ENCODE measurements around the gene WDR3.
"Not testable (repeated sequence)": the region's sequence is repeated elsewhere in the genome, so short reads cannot be mapped to it uniquely, and the experiment has no call there.

WDR3 gene

DNA sequence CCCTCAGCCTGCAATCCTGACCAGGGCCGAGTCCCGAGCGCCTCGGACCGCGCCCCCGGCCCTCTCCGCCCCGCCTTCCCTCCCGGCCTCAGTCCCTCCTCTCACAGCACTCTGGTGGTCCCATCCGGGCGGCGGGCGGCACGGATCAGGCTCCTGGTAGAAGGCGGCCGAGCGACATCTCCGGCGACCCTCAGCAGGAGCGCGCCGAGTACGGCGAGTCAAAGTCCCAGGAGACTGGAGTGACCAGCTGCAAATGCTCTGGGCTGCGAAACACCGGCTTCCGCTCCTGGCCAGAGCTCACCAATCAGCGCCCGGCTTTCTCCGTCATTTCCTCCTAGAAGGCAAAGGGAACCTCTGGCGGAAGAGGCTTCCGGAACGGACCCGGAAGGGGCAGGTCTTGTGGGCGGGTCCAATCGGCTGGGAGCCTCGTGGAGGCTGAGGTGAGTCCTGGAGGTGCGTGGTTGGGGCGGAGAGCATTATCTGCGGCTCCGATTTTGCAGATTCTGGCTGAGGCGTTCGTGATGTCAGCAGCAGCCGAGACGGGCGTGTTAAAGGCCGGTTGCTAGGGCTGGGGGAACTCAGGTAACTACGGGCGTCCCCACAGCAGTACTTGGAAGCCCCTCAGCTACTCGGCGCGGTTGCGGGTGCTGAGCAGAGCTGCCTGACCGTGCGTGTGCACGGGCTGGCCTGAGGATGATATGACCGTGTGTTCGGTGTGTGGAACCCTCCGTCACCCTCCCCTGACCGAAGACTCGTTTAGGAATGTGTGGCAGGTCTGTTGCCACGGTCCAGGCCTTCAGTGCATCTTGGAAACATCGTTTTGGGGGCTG is at the start of gene WDR3, which contains the start of gene GDAP2:
WDR3 (plus strand) TSS at position 397 of the 830 bp plus-strand sequence. CDS start 3,581 bp downstream, outside the sequence.
GDAP2 (minus strand) TSS at position 279 of the 830 bp plus-strand sequence. CDS start 9,264 bp downstream, outside the sequence.
- DNase-seq: peak; percentile 95

DNA sequence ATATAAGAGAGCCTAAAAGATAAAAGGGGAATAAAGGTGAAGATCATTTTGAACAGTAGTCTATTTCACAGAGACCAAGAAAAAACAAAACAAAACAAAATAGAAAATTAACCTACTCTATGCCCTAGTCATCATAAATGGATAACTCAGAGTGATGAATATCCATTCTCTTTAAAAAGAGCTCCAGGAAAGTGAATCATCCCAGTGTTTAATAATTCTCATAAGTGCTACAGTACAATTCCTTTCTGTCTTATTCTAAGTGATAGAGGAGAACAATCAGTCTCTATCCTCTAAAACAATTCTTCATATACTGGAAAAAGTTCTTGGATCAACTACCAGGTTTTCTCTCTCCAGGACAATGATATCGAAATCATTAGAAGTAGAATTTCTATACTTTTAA is 45.9 kb upstream of the WDR3 start:
- no peak for DNase-seq

DNA sequence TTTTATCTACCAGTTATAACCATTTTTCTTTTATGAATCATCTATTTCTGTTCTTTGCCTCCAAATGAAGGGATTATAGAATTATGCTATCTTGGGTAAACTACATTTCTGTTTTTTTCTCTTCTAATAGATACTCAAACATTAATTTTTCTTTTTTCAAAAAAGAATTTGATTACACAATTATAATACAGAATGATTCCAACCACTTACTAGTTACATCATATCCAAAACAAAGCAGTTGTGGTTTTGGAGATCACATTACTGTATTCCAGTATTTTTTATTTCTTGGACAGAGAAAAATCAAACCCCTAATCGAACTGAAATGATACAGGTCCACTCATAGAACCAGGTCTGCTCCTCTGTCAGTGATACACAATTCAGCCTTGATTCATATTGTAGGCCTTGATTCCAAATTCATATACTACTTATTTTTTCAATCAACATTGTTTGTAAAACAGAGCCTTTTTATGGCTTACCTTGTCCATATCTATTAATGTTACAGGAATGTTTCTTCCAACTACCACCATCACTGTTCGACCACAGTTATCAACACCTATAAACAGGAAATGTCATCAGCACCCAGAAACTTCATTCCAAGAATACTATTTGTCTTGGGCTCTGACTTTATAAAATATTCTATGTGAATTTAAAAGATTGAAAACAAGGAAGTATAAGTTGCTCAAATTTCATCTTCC is 43.3 kb upstream of the WDR3 start:
- no peak for DNase-seq

DNA sequence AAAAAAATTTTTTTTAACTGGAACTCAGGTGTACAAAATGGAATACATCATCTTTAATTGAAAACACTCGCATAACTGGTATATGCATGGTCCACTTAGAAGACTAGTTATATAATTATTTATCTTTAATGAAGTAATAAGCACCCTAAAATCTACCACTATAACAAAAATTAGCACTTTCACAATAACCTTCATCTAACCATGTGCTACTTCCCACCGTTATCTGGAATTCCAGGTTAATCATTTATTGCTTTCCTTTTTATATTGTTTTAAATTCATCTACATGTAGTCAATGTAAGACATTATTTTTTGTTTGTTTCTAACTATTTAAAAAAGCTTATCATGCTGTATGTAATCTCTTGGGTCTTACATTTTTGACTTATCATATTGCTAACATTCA is 39.1 kb upstream of the WDR3 start:
- DNase-seq: no peak

DNA sequence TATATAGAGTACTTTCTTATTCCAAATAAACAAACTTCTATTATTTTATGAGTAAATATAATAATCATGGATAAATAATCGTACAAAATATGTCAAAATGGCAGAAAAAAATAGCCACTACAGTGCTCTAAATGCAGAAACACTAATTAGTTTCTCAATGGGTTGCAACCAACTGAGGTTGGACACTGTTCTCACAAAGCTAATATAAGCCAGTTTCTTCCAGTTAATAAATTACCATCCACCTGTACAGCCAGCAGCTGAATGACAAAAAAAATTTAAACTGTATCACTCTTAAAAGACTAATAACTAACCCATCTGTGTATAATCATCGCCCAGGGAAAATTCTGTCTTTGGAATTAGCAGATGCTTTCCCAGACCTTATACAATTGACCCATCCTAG is 37.0 kb upstream of the WDR3 start:
- no peak for DNase-seq

DNA sequence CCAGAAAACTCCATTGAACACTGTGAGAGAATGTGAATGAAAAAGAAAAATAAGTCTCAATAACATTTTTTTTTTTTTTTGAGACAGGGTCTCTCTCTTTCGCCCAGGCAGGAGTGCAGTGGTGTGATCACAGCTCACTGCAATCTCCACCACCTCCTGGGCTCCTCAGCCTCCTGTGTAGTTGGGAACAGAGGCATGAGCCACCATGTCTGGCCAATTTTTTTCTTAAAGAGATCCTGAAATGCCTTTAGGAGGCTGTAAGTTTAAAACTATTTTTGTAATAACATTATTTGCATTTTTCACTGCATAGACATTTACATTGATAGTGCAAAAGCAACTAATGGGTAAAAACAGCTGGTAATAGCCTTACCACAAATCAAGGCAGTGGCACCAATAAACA is 35.5 kb upstream of the WDR3 start:
- DNase-seq: no peak

DNA sequence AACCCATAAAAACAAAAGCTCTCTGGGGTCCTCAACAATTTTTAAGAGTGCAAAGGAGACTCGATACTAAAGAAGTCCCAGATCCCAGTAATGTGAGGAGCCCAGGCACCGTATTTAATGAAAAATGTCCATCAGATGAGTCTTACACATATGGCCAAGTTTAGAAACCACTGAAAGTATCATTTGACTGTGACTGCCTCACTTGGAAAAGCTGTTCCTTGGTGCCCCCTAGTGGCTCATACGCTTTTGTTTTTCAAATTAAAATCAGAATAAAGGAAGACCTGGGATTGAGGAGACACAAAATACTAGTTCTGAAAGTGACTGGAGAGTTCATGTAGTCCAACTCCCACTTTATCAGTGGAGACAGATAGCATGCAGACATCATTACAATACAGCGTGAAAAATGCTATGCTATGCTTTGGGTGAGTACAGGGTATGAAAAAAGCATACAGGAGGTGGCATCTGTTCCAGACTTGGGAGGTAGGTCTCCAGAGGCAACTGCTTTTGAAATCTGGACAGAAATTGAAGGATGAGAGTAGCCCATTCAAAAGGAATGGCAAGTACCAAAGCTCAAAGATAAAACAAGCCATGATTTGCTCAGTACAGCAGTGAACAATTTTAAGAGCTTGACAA is 33.9 kb upstream of the WDR3 start:
- DNase-seq: peak; percentile 57

DNA sequence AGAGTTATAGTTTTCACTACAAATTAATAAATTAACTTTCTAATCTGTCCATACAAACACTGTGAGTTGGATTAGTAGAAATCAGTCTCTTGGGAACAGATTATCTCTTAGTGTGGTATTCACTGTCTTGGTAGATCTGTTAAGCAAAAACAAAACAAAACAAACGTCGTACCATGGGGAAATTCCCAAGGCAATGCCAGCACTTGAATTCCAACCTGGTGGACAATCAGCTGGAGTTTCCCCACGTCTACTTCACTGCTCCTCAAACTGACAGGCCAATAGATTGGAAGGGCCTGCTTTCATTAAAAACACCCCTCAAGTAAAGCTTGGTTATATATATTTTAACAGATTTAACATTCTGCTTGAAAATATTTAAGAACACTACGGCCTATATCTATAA is 32.0 kb upstream of the WDR3 start:
- DNase-seq: no peak

DNA sequence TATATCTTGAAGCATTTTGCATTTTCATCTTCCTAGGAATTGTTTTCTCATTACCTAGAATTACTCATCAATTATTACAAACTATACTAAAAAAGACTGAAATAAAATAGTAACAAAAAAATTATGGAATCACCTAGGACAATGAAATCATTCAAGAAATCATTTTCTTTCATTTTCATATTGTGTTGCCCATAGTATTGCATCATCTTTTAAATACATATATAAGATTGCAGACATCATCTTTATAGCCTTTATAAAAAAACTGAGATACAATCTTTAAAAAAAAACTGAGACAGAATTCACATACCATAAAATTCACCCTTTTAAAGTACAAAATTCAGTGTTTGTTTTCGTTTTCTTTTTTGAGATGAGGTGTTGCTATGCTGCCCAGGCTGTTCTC is 29.7 kb upstream of the WDR3 start:
- DNase-seq: no peak

DNA sequence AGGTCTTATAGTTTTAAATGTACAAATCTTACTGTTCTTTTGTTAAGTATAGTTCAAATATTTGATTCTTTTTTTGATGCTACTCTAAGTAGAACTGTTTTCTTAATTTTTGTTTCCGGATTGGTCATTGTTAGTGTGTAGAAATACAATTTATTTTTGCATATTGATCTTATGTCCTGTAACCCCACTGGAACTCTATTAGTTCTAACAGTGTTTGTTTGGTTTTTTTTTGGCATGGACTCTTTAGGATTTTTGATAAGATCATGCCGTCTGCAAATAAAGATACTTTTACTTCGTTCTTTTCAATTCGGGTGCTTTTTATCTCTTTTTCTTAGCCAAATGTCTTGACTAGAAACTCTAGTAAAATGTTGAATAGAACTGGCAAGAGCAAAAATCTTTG is 26.6 kb upstream of the WDR3 start:
- DNase-seq: no peak

DNA sequence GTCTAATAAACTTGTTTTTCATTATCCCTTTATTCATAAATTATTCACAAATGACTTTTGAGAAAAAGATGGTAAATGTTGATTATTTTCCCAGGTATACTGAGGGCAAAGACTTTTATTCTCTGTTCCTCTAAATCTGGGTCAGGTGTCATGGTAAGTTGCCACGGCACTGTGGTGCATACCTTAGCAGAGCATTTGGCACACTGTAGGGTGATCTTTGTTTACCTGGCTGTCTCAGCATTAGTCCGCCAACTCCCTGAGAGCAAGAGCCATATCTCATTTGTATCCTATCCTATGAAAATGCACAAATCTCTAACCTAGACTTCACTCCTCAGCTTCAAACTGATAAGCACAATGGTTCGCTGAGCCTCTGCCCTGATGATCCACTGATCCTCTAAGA is 25.1 kb upstream of the WDR3 start:
- no peak for DNase-seq

DNA sequence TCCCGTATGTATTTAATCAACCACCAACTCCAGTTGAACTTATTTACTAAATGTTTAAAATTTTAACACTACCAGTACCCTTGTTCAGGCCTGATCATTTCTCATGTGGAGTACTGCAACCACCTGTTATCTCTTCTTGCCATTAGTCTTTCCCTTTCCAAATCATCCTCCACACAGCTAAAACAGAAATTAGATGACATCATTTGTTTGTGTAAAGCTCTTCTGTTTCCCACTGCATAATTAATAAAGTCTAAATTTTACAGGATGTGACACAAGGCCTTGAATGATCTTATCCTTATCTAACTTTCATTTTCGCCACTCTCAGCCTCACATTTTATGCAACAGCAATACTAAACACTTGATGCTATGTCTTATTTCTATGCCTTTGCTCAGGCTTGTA is 24.5 kb upstream of the WDR3 start:
- DNase-seq: no peak

DNA sequence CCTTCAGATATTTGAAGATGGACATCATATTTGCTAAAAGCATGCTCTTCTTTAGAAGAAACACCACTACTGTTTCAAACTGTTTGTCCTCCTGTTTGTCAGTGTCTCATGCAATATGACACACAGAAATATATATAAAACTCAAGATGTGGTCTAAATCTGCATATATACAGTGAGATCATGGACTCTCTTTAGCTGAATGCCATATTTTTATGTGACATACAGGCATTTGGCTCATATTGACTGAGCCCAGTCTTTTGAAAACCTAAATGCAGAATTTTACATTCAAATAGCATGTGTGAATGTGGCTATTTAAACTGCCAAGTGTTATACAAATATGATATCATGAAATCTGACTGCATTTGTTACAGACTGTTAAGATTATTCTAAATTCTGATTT is 18.5 kb upstream of the WDR3 start:
- DNase-seq: no peak

DNA sequence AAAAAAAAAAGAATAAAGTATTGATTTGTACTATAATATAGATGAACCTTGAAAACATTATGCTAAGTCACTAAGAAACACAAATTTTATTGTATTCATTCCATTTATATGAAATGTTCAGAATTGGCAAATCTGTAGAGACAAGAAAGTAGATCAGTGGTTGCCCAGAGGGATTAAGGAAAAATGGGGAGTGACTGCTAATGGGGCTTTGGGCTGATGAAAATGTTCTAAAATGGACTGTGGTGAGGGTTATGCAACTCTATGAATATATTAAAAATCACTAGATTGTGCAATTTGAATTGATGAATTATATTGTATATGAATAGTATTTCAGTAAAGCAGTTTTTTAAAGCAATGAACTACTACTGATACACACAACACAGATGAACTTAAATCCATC is 10.2 kb upstream of the WDR3 start:
- DNase-seq: no peak

DNA sequence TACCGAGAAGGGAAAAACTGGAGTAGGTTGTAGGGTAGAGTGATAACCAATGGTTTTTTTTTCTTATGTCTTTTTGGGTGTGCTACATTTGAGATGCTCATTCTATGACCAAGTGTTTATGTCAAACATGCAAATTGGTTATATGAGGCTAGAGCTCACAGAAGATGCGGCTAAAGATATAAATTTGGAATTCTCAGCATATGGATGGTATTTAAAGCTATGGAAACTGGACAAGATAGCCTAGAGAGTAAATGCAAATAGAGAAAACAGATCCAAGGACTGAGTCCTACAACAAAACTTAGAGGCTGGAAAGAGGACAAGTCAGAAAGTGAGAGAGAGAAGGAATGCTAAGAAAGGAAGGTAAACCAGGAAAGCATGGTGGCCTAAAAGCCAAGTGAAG is 7.5 kb upstream of the WDR3 start:
- no peak for DNase-seq

DNA sequence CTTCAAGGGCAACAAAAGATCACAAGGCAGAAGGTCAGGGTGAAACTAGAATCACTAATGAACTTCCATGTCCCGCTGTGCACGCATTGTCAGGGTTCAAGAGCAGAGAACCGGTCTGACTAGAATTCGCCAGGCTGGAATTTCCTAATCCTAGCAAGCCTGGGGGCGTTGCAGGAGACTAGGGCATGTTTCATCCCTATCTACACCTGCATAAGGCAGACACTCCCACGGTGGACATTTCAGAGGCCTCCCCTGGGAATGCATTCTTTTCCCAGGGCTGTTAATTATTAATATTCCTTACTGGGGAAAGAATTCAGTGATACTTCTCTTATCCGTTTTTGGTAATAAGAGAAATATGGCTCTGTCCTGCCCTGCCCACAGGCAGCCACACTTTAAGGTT is 6.8 kb upstream of the WDR3 start:
- DNase-seq: not testable (repeated sequence)

DNA sequence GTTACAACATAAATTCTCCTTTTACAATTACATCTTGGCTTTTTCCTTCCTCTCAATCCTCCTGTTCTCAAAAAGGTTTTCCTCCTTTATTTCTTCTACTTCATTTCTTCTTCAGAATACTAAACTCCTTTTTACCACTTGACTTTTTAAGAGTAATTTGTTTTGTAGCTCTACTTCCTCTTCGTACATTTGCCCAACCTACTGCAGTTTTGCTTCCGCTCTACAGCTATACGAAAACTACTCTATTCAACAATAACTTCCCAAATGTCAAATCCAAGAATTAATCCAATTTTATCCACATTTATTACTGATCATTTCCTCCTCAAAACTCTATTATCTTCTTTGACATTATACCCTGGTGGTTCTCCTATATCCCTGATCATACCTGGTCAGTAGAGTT is 3.6 kb upstream of the WDR3 start:
- DNase-seq: no peak

DNA sequence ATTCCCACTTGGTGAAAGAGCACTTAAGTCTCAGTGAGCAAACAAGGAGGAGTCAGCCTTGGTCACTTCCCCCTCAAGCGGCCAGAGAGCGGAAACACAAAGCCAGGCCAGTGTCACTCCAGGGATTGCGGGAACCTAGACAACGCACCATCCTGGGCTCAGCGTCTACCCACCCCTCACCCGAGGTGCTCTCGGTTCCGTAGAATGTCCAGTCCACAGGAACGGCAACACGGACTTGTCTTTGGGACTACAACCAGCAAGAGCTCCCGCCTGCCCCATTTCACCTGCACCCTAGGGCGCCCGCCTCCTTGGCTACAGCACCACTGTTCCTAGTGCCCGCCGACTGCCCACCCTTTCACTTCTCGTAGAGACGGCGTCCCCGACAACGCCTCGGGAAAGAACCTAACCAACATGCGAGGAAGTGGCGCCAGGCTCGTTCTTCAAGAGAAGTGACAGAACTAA is 627 bp upstream of the WDR3 start:
- DNase-seq: peak; percentile 36

DNA sequence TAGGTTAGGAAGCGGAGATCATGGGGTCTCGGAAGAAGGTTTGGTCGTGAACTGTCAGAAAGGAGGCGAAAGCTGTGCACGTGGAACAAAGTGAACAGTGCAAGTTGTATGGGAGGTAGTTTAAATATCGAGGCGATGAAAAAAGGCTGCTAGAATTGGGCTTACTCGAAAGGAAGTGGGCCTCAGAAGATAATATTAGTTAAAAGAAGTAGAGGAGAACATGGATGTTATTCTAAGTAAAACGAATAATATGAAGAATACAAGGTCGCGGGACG is 571 bp downstream of the WDR3 start:
- DNase-seq: no peak

DNA sequence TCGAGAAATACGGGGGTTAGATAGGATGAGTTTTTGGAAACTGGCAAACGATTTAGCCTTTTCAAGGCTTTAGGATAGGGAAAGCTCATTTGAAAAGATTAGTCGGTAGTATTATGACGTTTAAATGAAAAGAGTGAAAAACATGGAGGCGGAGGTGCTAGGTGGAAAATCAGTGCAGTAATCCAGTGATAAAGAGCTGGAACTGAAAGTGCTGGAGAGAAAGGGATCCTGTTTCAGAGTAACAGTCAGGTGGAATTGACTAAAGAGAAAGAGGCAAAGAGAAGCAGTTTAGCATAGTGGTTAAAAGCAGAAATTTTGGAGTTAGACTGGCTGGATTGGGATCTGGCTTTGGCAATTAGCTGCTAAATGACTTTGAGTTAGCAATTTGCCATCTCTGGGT is 945 bp downstream of the WDR3 start:
- no peak for DNase-seq

DNA sequence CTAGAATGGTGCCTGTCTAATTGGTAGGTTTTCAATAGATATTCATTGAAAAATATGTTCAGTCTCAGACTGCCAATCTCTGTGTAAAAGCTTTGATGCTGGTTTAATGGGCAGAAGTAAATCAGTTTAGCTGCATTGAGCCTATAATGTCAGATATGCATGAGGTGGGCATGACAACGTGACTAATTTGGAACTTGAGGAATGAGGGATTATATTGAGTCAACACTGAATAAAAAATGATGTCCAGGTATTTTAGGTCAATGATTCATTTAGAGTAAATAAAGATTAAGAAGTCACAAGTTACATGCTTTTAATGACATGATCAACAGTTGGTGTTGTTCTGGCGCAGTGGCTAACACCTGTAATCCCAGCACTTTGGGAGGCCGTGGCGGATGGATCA is 3.0 kb downstream of the WDR3 start:
- no peak for DNase-seq

DNA sequence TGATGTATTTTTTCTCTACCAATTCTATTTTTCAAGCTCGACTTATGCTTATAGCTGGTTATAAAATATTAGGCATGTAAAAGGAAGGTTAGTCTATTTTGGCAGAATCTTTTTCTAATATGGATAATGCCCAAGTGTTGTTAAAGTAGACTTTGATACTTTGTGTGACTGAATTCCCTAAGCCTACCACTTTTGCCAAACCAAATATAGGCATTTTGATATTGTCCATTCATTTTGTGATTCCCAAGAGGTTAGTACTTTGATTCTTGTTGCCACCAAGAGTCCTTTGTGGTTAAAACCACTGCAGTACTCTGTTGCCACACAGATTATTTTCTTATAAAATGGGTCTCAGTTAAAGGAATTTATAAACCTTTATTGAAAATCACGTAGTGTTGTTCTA is 4.2 kb downstream of the WDR3 start:
- no peak for DNase-seq

DNA sequence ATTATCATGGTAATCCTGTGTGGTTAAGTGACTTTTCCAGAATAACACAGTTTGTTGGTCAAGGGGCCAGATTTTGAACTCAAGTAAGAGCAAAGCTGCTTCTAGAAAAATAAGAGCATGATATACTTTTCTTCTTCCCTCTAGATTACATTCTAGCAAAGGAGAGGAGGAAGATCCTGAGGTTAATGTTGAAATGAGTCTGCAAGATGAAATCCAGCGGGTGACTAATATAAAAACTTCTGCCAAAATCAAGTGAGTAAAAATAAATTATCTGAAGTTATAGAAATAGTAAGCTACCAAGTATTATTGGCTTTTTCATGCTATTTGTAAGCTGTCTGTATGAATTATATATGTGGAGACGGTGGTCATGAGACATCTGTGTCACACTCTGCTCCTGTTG is 12.8 kb downstream of the WDR3 start:
- no peak for DNase-seq

DNA sequence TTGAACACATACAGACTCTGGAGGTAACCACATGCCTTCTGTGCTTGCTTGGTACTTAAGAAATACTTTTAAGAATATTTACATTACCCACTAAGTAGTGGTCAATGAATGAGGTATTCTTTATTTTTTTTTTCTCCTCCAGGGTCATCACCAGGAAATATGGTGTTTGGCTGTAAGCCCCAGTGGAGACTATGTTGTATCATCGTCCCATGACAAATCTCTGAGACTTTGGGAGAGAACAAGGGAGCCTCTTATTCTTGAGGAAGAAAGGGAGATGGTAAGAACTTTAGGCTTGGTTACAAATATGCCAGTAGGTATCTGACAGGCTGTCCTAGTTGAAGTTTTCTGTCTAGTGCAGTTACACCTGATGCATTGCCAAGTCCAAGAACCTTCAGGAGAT is 22.8 kb downstream of the WDR3 start:
- no peak for DNase-seq

All from NCI-H748 treated with DMSO at 0.1 percent for 48 hours (cell line).